Measurements from ENCODE around the gene P2RY8.
"Not testable (repeated sequence)": the region's sequence is repeated elsewhere in the genome, so short reads cannot be mapped to it uniquely, and the experiment has no call there.

The P2RY8 gene

DNA sequence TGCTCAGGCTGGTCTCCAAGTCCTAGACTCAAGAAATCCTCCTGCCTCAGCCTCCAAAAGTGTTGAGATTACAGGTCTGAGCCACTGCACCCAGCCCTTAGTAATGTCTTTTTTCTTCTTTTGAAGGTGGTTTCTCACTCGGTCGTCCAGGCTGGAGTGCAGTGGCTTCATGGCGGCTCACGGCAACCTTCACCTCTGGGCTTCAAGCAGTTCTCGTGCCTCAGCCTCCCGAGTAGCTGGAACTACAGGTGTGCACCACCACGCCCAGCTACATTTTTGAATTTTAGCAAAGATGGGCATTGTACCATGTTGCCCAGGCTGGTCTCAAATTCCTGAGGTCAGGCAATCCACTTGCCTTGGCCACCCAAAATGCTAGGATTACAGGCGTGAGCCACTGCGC is 52.0 kb downstream of the P2RY8 start:
- DNase-seq, result no peak

DNA sequence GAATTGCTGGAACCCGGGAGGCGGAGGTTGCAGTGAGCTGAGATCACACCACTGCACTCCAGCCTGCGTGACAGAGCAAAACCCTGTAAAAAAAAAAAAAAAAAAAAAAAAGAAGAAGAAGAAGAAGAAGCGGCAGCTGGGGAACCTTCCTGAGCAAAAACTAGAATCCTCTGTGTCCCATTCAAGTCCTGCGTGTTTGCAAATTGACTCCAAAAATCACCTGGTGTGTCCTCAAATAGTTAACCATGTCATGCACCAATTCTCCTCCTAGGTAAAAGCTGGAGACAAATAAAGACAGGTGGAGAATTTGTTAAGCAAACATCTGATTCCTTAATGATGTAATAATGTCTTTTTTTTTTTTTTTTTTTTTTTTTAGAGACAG is 52.4 kb downstream of the P2RY8 start:
- DNase-seq, result no peak

DNA sequence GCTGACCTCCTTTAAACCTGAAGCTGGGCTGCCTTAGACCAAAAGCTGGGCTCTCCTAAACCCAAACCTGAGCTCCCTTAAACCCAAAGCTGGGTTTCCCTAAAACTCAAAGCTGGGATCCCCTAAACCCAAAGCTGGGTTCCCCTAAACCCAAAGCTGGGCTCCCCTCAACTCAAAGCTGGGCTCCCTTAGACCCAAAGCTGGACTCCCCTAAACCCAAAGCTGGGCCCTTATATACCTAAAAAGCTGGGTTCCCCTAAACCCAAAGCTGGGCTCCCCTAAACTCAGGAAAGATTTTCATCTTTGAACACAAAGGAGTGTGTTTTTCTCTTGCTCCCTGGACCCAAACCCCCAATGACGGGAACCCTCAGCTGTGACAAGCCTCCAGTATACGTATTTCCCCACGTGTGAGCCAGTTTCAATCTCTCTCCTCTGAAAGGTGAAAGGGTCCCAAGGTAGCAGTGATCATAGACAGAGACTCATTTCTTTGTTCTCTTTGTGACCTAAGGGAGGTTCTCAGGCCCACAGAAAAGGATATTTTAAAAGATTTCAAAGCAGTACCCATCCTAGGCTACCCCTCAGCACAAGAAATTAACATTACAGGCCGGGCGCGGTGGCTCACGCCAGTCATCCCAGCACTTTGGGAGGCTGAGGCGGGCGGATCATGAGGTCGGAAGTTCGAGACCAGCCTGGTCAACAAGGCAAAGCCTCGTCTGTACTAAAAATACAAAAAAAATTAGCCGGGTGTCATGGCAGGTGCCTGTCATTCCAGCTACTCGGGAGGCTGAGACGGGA is 52.9 kb downstream of the P2RY8 start:
- no peak for DNase-seq

DNA sequence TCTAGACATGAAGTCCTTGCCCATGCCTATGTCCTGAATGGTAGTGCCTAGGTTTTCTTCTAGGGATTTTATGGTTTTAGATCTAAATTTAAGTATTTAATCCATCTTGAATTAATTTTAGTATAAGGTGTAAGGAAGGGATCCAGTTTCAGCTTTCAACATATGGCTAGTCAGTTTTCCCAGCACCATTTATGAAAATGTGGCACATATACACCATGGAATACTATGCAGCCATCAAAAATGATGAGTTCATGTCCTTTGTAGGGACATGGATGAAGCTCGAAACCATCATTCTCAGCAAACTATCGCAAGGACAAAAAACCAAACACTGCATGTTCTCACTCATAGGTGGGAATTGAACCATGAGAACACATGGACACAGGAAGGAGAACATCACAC is 54.5 kb downstream of the P2RY8 start:
- DNase-seq, result not testable (repeated sequence)

DNA sequence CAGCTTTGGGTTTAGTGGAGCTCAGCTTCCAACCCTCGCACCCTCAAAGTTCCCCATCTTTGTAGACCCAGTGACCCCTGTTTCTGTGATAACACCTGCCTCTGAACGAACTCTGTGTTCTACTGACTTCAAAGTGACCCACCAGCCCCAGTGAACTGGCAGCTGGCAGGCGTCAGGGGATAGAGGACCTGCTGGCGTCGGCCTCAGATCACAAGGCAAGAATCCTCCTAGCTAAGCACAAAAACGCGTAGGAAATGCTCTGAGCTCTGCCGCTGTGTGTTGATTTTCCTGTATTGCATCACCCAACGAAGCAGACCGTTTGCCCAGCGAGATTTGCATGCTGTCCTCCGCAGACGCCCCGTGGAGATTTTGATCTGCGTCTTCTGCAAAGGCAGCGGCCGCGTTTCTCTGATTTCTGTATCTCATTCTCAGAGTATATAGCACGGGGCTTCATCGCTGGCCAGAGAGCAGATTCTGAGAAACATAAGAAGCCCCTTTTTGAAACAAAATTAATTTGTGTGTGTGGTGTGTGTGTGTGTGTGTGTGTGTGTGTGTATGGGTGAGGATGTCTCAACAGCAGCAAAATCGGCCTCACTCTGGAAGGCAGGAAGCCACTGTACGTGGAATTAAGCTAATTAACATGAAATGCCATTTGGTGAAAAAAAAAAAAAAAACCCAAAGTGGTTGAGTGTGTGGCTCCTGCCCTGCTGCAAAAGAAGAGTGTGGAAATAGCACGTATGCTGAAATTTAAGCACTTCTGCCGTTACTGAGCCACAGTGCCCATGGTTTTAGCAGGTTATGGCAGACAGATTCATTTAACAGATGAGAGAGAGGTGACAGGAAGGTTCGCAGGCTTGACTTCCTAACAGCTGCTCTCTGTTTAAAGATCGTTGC is 55.1 kb downstream of the P2RY8 start:
- peak; percentile 91 for DNase-seq

DNA sequence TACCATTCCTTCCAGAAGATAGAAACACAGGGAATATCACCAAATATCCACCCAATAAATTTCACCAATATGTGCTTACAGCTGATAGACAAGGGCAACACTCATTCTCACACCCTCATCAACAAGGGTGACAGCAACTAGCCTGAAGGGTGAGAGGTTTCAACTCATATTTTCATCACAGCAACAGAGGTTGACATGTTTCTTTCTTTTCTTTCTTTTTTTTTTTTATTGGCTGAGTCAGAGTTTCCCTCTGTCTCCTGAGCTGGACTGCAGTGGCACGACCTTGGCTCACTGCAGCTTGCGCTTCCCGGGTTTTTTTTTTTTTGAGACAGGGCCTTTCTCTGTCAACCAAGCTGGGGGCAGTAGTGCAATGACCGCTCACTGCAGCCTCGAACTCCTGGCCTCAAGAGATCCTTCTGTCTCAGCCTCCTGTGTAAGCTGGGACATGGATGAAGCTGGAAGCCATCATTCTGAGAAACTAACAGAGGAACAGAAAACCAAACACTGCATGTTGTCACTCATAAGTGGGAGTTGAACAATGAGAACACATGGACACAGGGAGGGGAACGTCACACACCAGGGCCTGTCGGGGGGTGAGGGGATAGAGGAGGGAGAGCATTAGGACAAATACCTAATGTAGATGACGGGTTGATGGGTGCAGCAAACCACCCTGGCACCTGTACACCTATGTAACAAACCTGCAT is 56.8 kb downstream of the P2RY8 start:
- DNase-seq, result no peak

DNA sequence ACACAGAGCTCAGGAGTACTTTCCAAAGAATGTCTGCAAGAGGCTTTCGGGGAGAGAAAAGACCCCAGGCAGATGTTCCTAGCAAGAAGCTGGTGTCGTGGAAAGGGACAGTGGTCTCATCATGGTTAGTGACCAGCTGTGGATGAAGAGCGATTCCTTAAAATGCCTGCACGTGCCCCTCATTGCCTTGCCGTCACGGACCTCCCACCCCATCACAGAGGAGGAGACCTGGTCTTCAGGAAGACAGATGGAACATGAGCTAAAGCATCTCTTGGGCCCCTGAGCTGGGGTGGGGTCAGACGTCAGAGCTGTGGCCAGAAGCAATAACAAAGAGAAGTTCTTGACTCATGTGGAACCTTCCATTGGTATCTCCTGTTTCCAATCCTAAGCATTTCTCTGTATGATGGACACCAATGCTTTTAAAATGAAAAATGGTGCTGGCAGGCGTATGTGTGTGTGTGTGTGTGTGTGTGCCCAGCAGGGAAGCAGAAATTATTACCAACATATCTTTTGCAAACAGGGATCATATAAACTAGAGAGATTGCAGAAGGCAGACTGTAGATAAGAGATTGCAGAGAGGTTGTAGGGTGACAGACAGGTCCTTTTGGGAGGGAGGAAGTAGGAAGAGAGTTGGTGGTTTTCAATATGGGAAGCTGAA is 59.1 kb downstream of the P2RY8 start:
- DNase-seq, result no peak

DNA sequence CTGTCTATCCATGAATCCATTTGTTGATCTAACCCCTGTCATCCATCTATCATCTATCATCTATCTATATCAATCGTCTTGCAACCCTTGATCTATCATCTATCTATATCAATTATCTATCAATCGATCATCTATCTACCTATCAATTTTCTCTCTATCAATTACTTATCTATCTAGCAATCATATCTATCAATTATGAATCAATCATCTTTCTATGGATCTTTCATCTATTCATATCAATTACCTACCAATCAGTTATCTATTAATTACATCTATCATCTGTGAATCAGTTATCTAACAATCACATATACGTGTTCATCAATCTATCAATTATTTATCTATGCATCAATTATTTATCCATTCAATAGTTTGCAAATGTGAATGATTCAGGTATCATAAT is 59.8 kb downstream of the P2RY8 start:
- DNase-seq, result no peak

DNA sequence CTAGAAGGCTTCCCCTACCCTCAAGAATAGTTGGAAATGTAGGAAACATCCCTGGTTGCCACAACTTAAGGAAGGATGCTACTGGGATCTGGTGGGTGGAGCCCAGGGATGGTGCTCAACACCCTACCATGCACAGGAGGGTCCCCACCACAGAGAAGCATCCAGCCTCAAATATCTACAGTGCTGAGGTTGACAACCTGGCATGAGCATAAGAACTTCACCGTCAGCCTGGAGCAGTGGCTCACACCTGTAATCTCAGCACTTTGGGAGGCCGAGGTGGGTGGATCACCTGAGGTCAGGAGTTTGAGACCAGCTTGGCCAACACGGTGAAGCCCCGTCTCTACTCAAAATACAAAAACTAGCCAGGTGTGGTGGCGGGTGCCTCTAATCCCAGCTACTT is 60.3 kb downstream of the P2RY8 start:
- no peak for DNase-seq

DNA sequence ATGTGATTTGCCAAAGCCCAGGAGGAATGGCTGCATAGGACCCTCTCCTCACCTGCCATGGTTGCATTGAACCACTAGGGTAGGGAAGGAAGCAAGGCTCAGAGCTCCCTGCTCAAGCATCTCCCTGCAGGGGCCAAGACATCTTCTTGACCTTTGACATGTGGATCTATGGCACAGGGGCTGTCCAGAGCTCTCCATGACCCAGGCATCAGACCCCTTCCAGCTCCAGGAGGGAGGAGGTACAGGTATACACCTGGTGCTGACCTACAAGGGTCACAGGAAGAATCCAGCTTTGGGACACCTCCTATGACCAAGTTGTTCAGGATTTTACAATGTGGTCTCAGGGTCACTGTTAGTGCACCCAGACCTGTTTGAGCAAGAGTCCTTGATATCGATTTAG is 61.1 kb downstream of the P2RY8 start:
- DNase-seq, result no peak

DNA sequence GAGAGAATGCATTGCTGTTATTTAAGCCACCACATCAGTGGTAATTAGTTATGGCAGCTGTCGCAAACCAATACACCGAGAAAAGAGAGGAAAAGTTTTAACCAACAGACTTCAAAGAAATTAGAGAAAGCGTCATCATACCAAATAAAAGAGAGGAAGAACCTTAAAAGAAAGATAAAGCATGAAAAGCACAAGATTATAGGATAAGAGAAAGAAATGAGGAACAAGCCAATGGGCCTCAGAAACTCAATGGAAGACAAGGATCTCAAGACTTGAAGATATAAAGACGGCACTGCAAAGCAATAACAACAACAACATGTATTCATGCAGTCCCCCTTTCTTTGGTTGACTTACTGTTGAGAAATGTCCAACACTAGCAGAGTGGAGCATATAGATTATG is 61.5 kb downstream of the P2RY8 start:
- DNase-seq, result no peak

DNA sequence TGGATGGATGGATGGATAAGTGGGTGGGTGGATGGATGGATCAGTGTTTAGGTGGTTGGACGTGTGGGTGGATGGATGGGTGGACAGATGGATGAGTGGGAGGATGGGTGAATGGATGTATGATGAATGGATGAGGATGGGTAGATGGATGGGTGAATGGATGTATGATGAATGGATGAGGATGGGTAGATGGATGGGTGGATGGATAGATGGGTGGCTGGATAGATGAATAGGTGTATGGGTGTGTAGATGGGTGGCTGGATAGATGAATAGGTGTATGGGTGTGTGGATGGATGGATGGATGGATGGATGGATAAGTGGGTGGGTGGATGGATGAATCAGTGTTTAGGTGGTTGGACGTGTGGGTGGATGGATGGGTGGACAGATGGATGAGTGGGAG is 62.4 kb downstream of the P2RY8 start:
- not testable (repeated sequence) for DNase-seq

DNA sequence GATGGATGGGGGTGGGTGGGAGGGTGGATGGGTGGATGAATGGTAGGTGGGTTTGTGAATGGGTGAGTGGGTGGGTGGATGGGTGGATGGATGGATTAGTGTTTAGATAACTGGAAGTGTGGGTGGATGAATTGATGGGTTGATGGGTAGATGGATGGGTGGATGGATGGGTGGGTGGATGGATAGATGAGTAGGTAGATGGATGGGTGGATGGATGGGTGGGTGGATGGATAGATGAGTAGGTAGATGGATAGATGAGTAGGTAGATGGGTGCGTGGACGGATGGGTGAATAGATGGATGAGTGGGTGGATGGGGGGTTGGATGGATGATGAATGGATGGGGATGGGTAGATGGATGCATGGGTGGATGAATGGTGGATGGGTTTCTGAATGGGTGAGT is 64.0 kb downstream of the P2RY8 start:
- DNase-seq, result no peak

DNA sequence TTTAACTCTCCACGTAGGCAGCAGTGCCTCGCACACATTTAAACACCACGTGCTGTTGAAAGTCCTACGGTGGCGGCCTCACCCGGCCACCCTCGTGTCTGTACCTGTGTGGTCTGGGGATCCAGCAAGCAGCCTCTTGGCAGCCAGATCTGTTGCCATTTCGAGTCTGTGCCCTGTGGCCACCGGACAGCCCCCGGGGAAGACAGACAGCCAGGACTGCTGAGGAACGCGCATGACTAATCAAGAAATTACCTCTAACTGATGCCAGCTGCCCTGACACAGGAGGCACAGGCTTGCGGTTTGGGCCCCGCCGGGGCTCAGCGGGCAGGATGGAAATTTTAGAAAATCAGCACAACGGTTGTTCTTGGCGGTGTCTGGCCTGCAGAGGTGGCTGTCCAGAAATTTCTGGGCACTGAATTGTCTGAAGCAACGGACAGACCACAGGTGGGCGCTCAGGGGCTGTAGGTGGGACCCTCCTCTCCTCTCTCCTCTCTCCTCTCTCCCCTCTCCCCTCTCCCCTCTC is 68.7 kb downstream of the P2RY8 start:
- peak; percentile 93 for DNase-seq

DNA sequence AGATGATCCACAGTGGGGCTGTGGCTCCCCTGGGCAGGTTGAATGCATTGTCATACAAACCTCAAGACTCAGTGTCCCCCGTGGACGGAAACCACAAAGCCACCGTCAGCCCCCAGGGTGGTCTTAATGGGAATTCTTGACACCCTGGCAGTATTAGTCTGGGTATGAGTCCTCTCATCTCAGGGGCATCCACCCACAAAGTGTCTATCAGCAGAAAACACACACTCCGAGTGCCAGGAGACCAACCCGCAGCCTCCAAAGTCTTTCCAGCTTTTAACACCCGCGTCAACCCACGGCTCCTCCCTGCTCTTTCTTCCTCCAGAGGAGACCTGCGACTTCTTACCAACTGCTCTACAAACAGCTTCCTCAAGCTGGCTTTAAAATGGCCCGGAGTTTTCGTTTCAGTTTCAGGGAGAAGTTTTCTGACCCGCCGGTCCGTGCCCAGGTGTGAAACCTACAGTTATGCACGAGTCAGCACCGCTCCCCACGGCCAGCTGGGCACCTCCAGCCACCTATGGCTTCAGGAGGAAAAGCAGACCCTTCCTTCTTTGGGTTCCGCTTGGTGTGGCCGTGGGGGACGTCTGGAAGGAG is 69.9 kb downstream of the P2RY8 start:
- peak; percentile 72 for DNase-seq

DNA sequence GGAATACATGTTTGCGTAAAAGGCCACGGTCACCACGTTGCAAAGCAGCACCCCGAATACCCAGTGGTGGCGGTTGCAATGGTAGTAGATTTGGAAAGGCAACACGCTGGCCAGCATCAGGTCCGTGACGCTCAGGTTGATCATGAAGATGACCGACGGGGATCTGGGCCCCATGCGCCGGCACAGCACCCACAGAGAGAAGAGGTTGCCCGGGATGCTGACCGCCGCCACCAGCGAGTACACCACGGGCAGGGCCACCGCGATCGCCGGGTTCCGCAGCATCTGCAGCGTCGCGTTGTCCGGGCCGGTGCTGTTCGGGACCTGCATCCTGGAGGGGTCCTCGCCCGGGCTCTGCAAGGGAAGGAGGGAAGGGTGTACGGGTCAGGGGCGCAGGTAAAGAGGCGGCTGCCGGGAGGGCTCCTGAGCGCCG is 70.7 kb downstream of the P2RY8 start:
- DNase-seq, result no peak

DNA sequence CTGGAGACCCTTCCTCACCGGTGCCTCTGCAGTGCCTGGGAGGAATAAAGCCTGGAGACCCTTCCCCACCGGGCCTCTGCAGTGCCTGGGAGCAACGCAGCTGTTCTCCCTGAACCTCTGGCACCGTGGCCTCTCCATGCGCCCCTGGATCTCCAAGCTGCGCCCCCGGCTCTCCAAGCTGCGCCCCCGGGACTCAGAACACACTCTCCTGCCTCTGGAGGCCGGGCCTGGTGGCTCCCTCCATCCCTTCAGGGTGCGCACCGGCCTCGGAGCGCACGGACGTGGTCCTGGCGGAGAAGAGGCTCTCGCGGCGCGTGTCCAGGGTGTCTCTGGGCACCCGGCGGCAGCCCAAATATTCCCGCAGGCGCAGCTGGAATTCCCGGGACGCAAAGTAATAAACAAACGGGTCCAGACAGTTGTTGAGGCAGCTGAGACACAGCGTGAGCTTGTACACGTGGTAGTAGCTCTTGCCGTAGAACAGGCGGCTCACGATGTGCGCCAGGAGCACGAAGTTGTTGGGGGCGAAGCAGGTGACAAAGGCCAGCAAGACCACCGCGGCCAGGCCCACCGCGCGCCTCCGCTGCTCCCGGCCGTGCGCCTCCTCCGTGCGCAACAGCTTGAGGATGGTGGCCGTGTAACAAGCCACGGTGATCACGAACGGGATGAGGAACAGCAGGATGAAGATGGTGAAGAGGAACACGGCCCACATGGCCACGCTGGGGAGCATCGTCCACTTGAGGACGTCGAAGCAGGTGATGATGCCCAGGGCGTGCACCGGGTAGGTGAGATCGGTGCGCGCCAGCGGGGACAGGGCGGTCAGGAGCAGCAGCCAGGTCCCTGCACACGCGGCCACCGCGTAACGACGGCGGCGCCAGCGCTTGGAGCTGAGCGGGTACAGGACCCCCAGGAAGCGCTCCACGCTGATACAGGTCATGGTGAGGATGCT is 71.4 kb downstream of the P2RY8 start:
- DNase-seq, result no peak

DNA sequence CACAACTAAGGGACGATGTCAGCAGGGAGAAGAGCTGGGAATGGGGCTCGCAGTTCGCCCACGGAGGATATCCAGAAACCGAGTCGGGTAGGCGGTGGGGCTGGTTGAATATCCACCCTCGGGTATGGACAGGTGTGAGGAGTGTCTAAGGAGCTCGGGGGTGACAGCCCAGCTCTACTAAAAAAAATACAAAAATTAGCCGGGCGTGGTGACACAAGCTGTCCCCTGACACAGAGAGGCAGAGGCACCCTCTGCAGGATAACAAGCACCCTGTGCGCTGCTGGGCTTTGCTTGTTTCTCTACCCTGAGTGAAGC is 72.1 kb downstream of the P2RY8 start:
- DNase-seq, result no peak

DNA sequence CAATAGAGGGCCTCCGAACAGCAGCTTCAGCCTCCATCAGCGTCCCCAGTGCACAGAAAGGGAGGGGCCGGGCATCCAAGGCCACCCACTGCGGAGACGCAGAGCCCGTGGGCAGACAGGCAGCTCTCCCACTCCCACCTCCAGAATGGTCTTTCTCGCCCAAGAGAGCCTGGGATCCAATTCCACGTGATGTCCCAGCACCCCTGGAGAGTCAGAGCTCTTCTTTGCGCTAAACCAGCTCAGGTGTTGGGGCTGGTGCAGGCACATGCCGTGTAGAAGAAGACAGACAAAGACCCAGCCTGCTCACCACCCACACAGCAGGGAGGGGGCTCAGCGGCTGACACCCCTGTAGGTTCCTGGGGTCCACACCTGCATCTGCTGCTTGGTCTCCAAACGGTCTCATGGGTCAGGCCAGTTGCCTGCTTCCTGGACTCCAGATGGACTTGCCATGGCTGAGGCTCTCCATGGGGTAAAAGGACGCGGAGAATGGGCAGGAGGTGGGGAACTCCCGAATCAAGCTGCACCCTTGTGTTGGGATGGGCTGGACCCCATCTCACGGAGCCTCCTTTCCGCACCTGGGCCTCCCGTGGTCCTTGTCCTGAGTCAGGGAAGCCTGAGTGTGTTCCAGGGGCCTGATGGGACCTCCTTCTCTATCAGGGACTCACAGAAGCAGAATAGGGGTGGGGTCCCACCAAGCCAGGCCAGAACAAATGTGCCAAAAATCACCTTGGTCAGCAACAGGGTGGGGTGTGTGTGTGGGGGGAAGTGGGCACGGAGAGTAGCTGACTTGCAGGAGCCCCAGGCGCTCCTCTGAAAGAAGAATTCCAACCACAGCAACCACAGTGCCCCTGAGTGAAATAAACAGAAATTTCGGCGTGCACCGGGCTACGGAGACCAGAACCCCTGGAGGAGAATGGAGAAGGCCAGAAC is 72.7 kb downstream of the P2RY8 start:
- DNase-seq, result peak; percentile 61

DNA sequence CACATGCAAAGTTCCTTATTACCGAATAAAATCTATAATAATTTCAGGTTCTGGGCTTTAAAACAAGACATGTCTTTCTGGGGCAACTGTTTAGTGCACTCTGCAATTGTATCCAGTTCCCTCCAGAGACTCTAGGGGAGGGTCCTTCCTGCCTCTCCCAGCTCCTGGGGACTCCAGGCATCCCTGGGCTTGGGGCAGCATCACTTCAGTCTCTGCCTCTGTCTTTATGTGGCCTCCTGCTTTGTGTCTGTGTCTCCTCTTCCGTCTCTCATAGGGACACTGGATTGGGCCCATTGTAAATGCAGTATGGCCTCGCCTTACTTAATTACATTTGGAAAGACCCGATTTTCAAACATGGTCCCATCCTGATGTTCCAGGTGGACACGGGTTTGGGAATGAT is 73.4 kb downstream of the P2RY8 start:
- no peak for DNase-seq

Data from activated CD4-positive, alpha-beta T cell treated with anti-CD3 and anti-CD28 coated beads, Interleukin-2, Interleukin-6, amounts not matched to agents 100 ng/mL and 50 ng/mL, durations not matched to agents 16 hours and 8 hours (primary cell).